ENCODE measurements around the gene ALCAM. TPM values are rescaled to one million over a fixed set of nuclear protein-coding genes. Genes with fewer than 3 reads are reported as not detected.
A peak's percentile ranks its signal among the peaks of the same experiment; 100 is the strongest.

The ALCAM gene
- 24.2 and 24.8 TPM in 2 replicates for total RNA-seq (2014; rRNA removed; shearing (Covaris generic))
- 13.0 and 19.3 TPM in 2 replicates for polyA plus RNA-seq (2015; cell fraction: cytosol; rRNA removed)
- polyA plus RNA-seq (2015; cell fraction: nucleus; rRNA removed): 15.4 and 18.1 TPM in 2 replicates

- peak; percentile 97 for DNase-seq (ENCODE audit: low read depth, low spot score)
- in situ Hi-C loops (cut with HindIII; ENCODE audit: low pct_unique_long_range_greater_than_20kb, low sequenced_read_pairs): no loop called here
Observed at GRCh38 chr3:105366326-105367062, at the start of gene ALCAM. Gene ALCAM, plus strand, starts transcription at chr3:105366909.

- in situ Hi-C loops (cut with HindIII; ENCODE audit: low pct_unique_long_range_greater_than_20kb, low sequenced_read_pairs): no loop called here
- DNase-seq (ENCODE audit: low read depth, low spot score): no peak
Observed at GRCh38 chr3:105317841-105318240, 48.9 kb upstream of the ALCAM start.

- DNase-seq (ENCODE audit: low read depth, low spot score): no peak
- in situ Hi-C loops (cut with HindIII; ENCODE audit: low pct_unique_long_range_greater_than_20kb, low sequenced_read_pairs): no loop called here
Observed at GRCh38 chr3:105322570-105323273, 44.0 kb upstream of the ALCAM start.

GRCh38 chr3:105323274-105323599 is 43.5 kb upstream of the ALCAM start:
- DNase-seq (ENCODE audit: low read depth, low spot score): no peak
- in situ Hi-C loops (cut with HindIII; ENCODE audit: low pct_unique_long_range_greater_than_20kb, low sequenced_read_pairs): no loop called here

GRCh38 chr3:105324951-105325350 is 41.8 kb upstream of the ALCAM start:
- DNase-seq (ENCODE audit: low read depth, low spot score): no peak
- in situ Hi-C loops (cut with HindIII; ENCODE audit: low pct_unique_long_range_greater_than_20kb, low sequenced_read_pairs): no loop called here

GRCh38 chr3:105327662-105328337 is 38.9 kb upstream of the ALCAM start:
- in situ Hi-C loops (cut with HindIII; ENCODE audit: low pct_unique_long_range_greater_than_20kb, low sequenced_read_pairs): no loop called here

GRCh38 chr3:105328338-105328730 is 38.4 kb upstream of the ALCAM start:
- in situ Hi-C loops (cut with HindIII; ENCODE audit: low pct_unique_long_range_greater_than_20kb, low sequenced_read_pairs): no loop called here
- no peak for DNase-seq (ENCODE audit: low read depth, low spot score)

More at GRCh38 chr3:105327662-105328337, 38.9 kb upstream of the ALCAM start:
- no peak for DNase-seq (ENCODE audit: low read depth, low spot score)

- DNase-seq (ENCODE audit: low read depth, low spot score): no peak
- in situ Hi-C loops (cut with HindIII; ENCODE audit: low pct_unique_long_range_greater_than_20kb, low sequenced_read_pairs): no loop called here
Observed at GRCh38 chr3:105332961-105333360, 33.7 kb upstream of the ALCAM start.

- in situ Hi-C loops (cut with HindIII; ENCODE audit: low pct_unique_long_range_greater_than_20kb, low sequenced_read_pairs): no loop called here
- DNase-seq (ENCODE audit: low read depth, low spot score): no peak
Observed at GRCh38 chr3:105334138-105334882, 32.4 kb upstream of the ALCAM start.

- no peak for DNase-seq (ENCODE audit: low read depth, low spot score)
- in situ Hi-C loops (cut with HindIII; ENCODE audit: low pct_unique_long_range_greater_than_20kb, low sequenced_read_pairs): no loop called here
Observed at GRCh38 chr3:105339946-105340345, 26.8 kb upstream of the ALCAM start.

GRCh38 chr3:105343991-105344390 is 22.7 kb upstream of the ALCAM start:
- no peak for DNase-seq (ENCODE audit: low read depth, low spot score)
- in situ Hi-C loops (cut with HindIII; ENCODE audit: low pct_unique_long_range_greater_than_20kb, low sequenced_read_pairs): no loop called here

GRCh38 chr3:105345156-105345555 is 21.6 kb upstream of the ALCAM start:
- in situ Hi-C loops (cut with HindIII; ENCODE audit: low pct_unique_long_range_greater_than_20kb, low sequenced_read_pairs): no loop called here
- DNase-seq (ENCODE audit: low read depth, low spot score): no peak

- in situ Hi-C loops (cut with HindIII; ENCODE audit: low pct_unique_long_range_greater_than_20kb, low sequenced_read_pairs): no loop called here
- DNase-seq (ENCODE audit: low read depth, low spot score): no peak
Observed at GRCh38 chr3:105347625-105348302, 18.9 kb upstream of the ALCAM start.

- DNase-seq (ENCODE audit: low read depth, low spot score): no peak
- in situ Hi-C loops (cut with HindIII; ENCODE audit: low pct_unique_long_range_greater_than_20kb, low sequenced_read_pairs): no loop called here
Observed at GRCh38 chr3:105348307-105348706, 18.4 kb upstream of the ALCAM start.

- in situ Hi-C loops (cut with HindIII; ENCODE audit: low pct_unique_long_range_greater_than_20kb, low sequenced_read_pairs): no loop called here
- no peak for DNase-seq (ENCODE audit: low read depth, low spot score)
Observed at GRCh38 chr3:105349684-105350387, 16.9 kb upstream of the ALCAM start.

- in situ Hi-C loops (cut with HindIII; ENCODE audit: low pct_unique_long_range_greater_than_20kb, low sequenced_read_pairs): no loop called here
- peak; percentile 7 for DNase-seq (ENCODE audit: low read depth, low spot score)
Observed at GRCh38 chr3:105351821-105352220, 14.9 kb upstream of the ALCAM start.

GRCh38 chr3:105352976-105353375 is 13.7 kb upstream of the ALCAM start:
- in situ Hi-C loops (cut with HindIII; ENCODE audit: low pct_unique_long_range_greater_than_20kb, low sequenced_read_pairs): no loop called here
- DNase-seq (ENCODE audit: low read depth, low spot score): no peak
